PC-9 (cell line): ENCODE results near the gene PHACTR3. TPM values are rescaled to one million over a fixed set of nuclear protein-coding genes. Genes with fewer than 3 reads are reported as not detected.

Experiments used
- BruUV-seq: library from RNA; stranded (reverse); fragments of 400-500 nt; replicated peaks from 2 replicates; lab custom pipeline; 2021; lab: Mats Ljungman, UMichigan
- CTCF ChIA-PET: fragments of 300-600 bp; sonication (Branson Sonifier 250); formaldehyde crosslinking; loops from one replicate; lab custom pipeline; 2022; ENCODE audit warnings: antibody characterized with exemption; lab: Charles Lee
- POLR2A ChIA-PET: fragments of 300-600 bp; sonication (Branson Sonifier 250); formaldehyde crosslinking; loops from one replicate; lab custom pipeline; 2022; ENCODE audit warnings: antibody characterized with exemption; ENCODE audit not compliant: unreplicated experiment; lab: Charles Lee
- DNase-seq, 2 experiments: peaks; one replicate each; pipeline versions ENCODE4 v3.0.0 to v3.0.0-alpha.2; 2015 to 2022; ENCODE audit warnings: mixed read lengths in 1 of 2
- H2AFZ ChIP-seq: fragments of 200-600 bp; sonication (generic); 2 replicates; pipeline ENCODE4 v1.8.1; 2017; ENCODE audit warnings: antibody characterized with exemption
- H3F3A ChIP-seq: fragments of 200-600 bp; sonication (generic); 2 replicates; pipeline ENCODE4 v1.8.1; 2017; ENCODE audit warnings: antibody characterized with exemption, mild to moderate bottlenecking, low read depth; ENCODE audit not compliant: insufficient read depth
- H3K27ac ChIP-seq: fragments of 200-600 bp; sonication (generic); 2 replicates; pipeline ENCODE4 v1.6.1; 2016; ENCODE audit warnings: mixed run types
- H3K27me3 ChIP-seq: fragments of 200-600 bp; sonication (generic); 2 replicates; pipeline ENCODE4 v1.6.1; 2016; ENCODE audit warnings: low read depth, mixed run types; ENCODE audit not compliant: insufficient read depth
- H3K36me3 ChIP-seq: fragments of 200-600 bp; sonication (generic); 2 replicates; pipeline ENCODE4 v1.6.1; 2016; ENCODE audit warnings: low read depth, mixed run types
- H3K4me1 ChIP-seq: fragments of 200-600 bp; sonication (generic); replicated peaks from 2 replicates; pipeline ENCODE4 v1.6.1; 2016; ENCODE audit warnings: mixed run types; ENCODE audit not compliant: insufficient read depth
- H3K4me2 ChIP-seq: fragments of 200-600 bp; sonication (generic); 2 replicates; pipeline ENCODE4 v1.6.1; 2017; ENCODE audit warnings: mixed run types
- H3K4me3 ChIP-seq: fragments of 200-600 bp; sonication (generic); 2 replicates; pipeline ENCODE4 v1.6.1; 2016; ENCODE audit warnings: mixed run types
- H3K79me2 ChIP-seq: fragments of 200-600 bp; sonication (generic); 2 replicates; pipeline ENCODE4 v1.6.1; 2017; ENCODE audit warnings: low read depth, mixed run types
- H3K9me2 ChIP-seq: fragments of 200-600 bp; sonication (generic); 2 replicates; pipeline ENCODE4 v1.8.1; 2017; ENCODE audit warnings: mild to moderate bottlenecking; ENCODE audit not compliant: insufficient read depth
- H3K9me3 ChIP-seq: fragments of 200-600 bp; sonication (generic); 2 replicates; pipeline ENCODE4 v1.8.1; 2016; ENCODE audit warnings: low read depth; ENCODE audit not compliant: insufficient read depth
- H4K20me1 ChIP-seq: fragments of 200-600 bp; sonication (generic); 2 replicates; pipeline ENCODE4 v1.8.1; 2017; ENCODE audit not compliant: insufficient read depth
- CTCF ChIP-seq: fragments of 200-600 bp; sonication (generic); conservative IDR thresholded peaks from 2 replicates; pipeline ENCODE4 v1.6.1; 2017; ENCODE audit warnings: mixed run types, antibody characterized with exemption, mild to moderate bottlenecking, moderate library complexity
- EZH2 ChIP-seq: fragments of 200-600 bp; sonication (generic); IDR thresholded peaks from 2 replicates; pipeline ENCODE4 v1.8.0; 2017; ENCODE audit warnings: antibody characterized with exemption, low read depth
- intact Hi-C: fragments of 100-400 bp; cut with micrococcal nuclease; formaldehyde crosslinking; loops from one replicate; pipeline ENCODE4 v1.10.0; 2022; ENCODE audit not compliant: unreplicated experiment
- total RNA-seq: library from RNA; stranded (reverse); gene quantifications from 2 replicates; pipeline ENCODE4 v1.2.3, GENCODE V29; 2021

PHACTR3 gene
- total RNA-seq, 1 experiment from 2014 or later = 0.41 TPM

- TF ChIP-seq CTCF (no peak), EZH2 (no peak)
- Histone ChIP-seq H3K4me1 (no peaks in the 10 kb centered on the region), H3K9me2 (no peaks in the 10 kb centered on the region), H3K4me2 (no peak overlapping the region), H3K36me3 (no peaks in the 10 kb centered on the region), H3K27ac (no peak overlapping the region), H3K9me3 (peaks cover 22% of the 10 kb centered on the region), H3K27me3 (peaks cover 39% of the 10 kb centered on the region), H3F3A (no peaks in the 10 kb centered on the region), H4K20me1 (no peaks in the 10 kb centered on the region), H3K4me3 (no peak overlapping the region), H3K79me2 (no peaks in the 10 kb centered on the region), H2AFZ (no peak overlapping the region)
- intact Hi-C loops = no loop called here
- POLR2A ChIA-PET = no interaction called here
- no peak for DNase-seq
- no TSS peak for BruUV-seq
- CTCF ChIA-PET = no interaction called here
Observed at GRCh38 chr20:59802471-59803221, 198.3 kb downstream of the PHACTR3 start.

- no peaks in the 10 kb centered on the region for H3K36me3 ChIP-seq
- H3F3A ChIP-seq = no peaks in the 10 kb centered on the region
- H3K27ac ChIP-seq = no peak overlapping the region
- TF ChIP-seq CTCF (no peak), EZH2 (no peak)
- H2AFZ ChIP-seq = no peak overlapping the region
- H3K79me2 ChIP-seq = no peaks in the 10 kb centered on the region
- peaks cover 55% of the 10 kb centered on the region for H3K27me3 ChIP-seq
- no peak for DNase-seq
- BruUV-seq = no TSS peak
- POLR2A ChIA-PET = no interaction called here
- CTCF ChIA-PET = no interaction called here
- no peak overlapping the region for H3K4me3 ChIP-seq
- peaks cover 21% of the 10 kb centered on the region for H3K9me3 ChIP-seq
- H3K4me2 ChIP-seq = no peak overlapping the region
- intact Hi-C loops = no loop called here
- no peaks in the 10 kb centered on the region for H3K4me1 ChIP-seq
- no peaks in the 10 kb centered on the region for H3K9me2 ChIP-seq
- H4K20me1 ChIP-seq = no peaks in the 10 kb centered on the region
Observed at GRCh38 chr20:59804347-59804746, 200.0 kb downstream of the PHACTR3 start.

GRCh38 chr20:59804871-59805665 lies 200.7 kb downstream of the PHACTR3 start:
- no peaks in the 10 kb centered on the region for H3K4me1 ChIP-seq
- no peak for DNase-seq

More at GRCh38 chr20:59804871-59805665, 200.7 kb downstream of the PHACTR3 start:
- intact Hi-C loops = no loop called here
- H3F3A ChIP-seq = no peaks in the 10 kb centered on the region
- TF ChIP-seq EZH2 = no peak
- no peak for TF ChIP-seq CTCF
- peaks cover 18% of the 10 kb centered on the region for H3K9me3 ChIP-seq
- BruUV-seq = no TSS peak
- POLR2A ChIA-PET = no interaction called here
- peaks cover 63% of the 10 kb centered on the region for H3K27me3 ChIP-seq
- H3K27ac ChIP-seq = no peak overlapping the region
- no peaks in the 10 kb centered on the region for H3K36me3 ChIP-seq
- no peak overlapping the region for H2AFZ ChIP-seq
- H4K20me1 ChIP-seq = no peaks in the 10 kb centered on the region
- H3K4me2 ChIP-seq = no peak overlapping the region
- CTCF ChIA-PET = no interaction called here
- H3K4me3 ChIP-seq = no peak overlapping the region
- H3K79me2 ChIP-seq = no peaks in the 10 kb centered on the region
- H3K9me2 ChIP-seq = no peaks in the 10 kb centered on the region
